ENCODE measurements around the gene NNT. TPM values are rescaled to one million over a fixed set of nuclear protein-coding genes. Genes with fewer than 3 reads are reported as not detected.

The NNT gene
- total and polyA plus RNA-seq, 2 of the 13 experiments (the other 11 are each of a cell fraction or from before 2014, with no cell fraction given), result 21.1 to 58.0 TPM

DNA sequence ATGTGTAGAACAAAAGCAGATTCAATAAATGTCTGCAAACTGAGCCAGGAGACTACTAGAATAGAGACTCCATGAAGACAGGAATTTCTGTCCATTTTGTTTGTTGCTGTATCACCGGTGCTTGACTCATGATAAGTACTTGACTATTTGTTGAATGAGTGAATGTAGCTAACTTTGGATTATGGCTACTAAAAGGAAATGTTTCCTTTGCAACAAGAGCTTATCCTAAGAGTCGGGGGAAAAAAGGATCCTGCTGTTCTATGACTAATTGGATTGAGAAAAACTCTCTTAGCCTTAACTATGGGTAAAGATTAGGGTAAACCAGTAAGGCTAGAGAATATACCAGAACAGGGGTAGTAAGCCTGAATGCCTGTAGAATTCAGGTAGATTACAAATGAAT lies 49.6 kb upstream of the NNT start:
- ChIA-PET CTCF (ENCODE audit: low intra/inter-chr PET ratio, low total read pairs) (no interaction called here), POLR2A (no interaction called here)
- no peak overlapping the region for H2AFZ ChIP-seq (ENCODE audit: low read length)
- no peaks in the 10 kb centered on the region; a peak in 1 of 5 replicates for H3K27me3 ChIP-seq (ENCODE audit: control insufficient read depth in 1 of 2, insufficient read depth in 2 of 2, low read length in 2 of 2)
- FAIRE-seq, result peak; percentile 18
- no peak overlapping the region; a peak in 1 of 6 replicates for H3K4me3 ChIP-seq (replicated peaks in 1 of 3; ENCODE audit: insufficient read depth in 1 of 3, low read depth in 2 of 3, low read length in 3 of 3)
- no TSS peak for BruUV-seq (replicated peaks)
- peak overlapping the region; percentile 28 for H3K4me2 ChIP-seq (ENCODE audit: low read depth, low read length)
- H3K27ac ChIP-seq (ENCODE audit: extremely low read length, insufficient read depth, low read length), result no peak overlapping the region
- intact Hi-C loops (cut with micrococcal nuclease; ENCODE audit: unreplicated experiment) (no loop called here), in situ Hi-C loops (cut with HindIII; ENCODE audit: extremely low pct_ligation_motif_present, low pct_unique_long_range_greater_than_20kb) (no loop called here)
- ATAC-seq, result no peak
- TF ChIP-seq, protein P1, sequence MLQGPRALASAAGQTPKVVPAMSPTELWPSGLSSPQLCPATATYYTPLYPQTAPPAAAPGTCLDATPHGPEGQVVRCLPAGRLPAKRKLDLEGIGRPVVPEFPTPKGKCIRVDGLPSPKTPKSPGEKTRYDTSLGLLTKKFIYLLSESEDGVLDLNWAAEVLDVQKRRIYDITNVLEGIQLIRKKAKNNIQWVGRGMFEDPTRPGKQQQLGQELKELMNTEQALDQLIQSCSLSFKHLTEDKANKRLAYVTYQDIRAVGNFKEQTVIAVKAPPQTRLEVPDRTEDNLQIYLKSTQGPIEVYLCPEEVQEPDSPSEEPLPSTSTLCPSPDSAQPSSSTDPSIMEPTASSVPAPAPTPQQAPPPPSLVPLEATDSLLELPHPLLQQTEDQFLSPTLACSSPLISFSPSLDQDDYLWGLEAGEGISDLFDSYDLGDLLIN (CRISPR knock-in tag; IDR thresholded peaks at IDR 0.05; ENCODE audit: borderline replicate concordance), result no peak
- TF ChIP-seq HES4 (CRISPR knock-in tag; IDR thresholded peaks at IDR 0.05; ENCODE audit: borderline replicate concordance) (no peak), KLF12 (CRISPR knock-in tag; IDR thresholded peaks at IDR 0.05; ENCODE audit: borderline replicate concordance) (no peak), MTF2 (CRISPR knock-in tag; IDR thresholded peaks at IDR 0.05; ENCODE audit: borderline replicate concordance) (no peak)
- TF ChIP-seq, protein P2, sequence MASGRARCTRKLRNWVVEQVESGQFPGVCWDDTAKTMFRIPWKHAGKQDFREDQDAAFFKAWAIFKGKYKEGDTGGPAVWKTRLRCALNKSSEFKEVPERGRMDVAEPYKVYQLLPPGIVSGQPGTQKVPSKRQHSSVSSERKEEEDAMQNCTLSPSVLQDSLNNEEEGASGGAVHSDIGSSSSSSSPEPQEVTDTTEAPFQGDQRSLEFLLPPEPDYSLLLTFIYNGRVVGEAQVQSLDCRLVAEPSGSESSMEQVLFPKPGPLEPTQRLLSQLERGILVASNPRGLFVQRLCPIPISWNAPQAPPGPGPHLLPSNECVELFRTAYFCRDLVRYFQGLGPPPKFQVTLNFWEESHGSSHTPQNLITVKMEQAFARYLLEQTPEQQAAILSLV (CRISPR knock-in tag; IDR thresholded peaks at IDR 0.05; ENCODE audit: borderline replicate concordance), result no peak
- no peak for DNase-seq (ENCODE audit: low spot score)
- WGBS (ENCODE audit: low lambda C conversion rate), result 86% methylated on average over 2 of the region's 2 CpGs
- H3K9me3 ChIP-seq (ENCODE audit: low read length), result no peaks in the 10 kb centered on the region
- peaks cover 44% of the 10 kb centered on the region for H3K4me1 ChIP-seq (ENCODE audit: insufficient read depth, low read length)
- peaks cover 11% of the 10 kb centered on the region for H4K20me1 ChIP-seq (ENCODE audit: insufficient read depth, low read length)
- peaks cover 64% of the 10 kb centered on the region for H3K79me2 ChIP-seq (ENCODE audit: insufficient read depth, low read length)
- H3K36me3 ChIP-seq (replicated peaks in 1 of 2; ENCODE audit: control insufficient read depth in 1 of 2, insufficient read depth in 2 of 2, low read length in 2 of 2), result peaks cover 10 to 54% of the 10 kb centered on the region in 2 experiments; a peak in 4 of 5 replicates
- no peak overlapping the region for H3K9ac ChIP-seq (ENCODE audit: insufficient read depth, low read depth, low read length)

DNA sequence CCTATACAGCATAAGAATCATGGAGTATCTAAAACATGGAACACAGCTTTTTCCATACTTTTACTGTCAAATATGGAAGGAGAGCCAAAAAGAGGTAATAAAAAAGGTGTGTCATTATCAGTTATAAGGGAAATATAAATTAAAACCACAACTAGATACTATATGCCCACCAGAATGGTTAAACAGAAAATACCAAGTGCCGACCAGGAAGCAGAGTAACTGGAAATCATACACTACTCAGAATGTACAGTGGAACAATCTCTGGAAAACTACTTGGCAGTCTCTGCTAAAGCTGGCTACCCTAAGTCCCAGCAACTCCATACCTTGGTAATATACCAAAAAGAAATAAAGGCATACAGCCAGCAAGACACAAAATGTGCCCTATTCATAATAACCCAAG lies 48.5 kb upstream of the NNT start:
- H3K9ac ChIP-seq (ENCODE audit: insufficient read depth, low read depth, low read length), result peak overlapping the region; percentile 93; the same call in 1 of the 2 replicates
- peak overlapping the region in 2 of 3 experiments; percentile 84 to 90; a peak in 1 of 6 replicates for H3K4me3 ChIP-seq (replicated peaks in 1 of 3; ENCODE audit: insufficient read depth in 1 of 3, low read depth in 2 of 3, low read length in 3 of 3)
- CTCF ChIA-PET (ENCODE audit: low intra/inter-chr PET ratio, low total read pairs), result no interaction called here
- in situ Hi-C loops (cut with HindIII; ENCODE audit: extremely low pct_ligation_motif_present, low pct_unique_long_range_greater_than_20kb), result no loop called here
- H3K79me2 ChIP-seq (ENCODE audit: insufficient read depth, low read length), result peaks cover 64% of the 10 kb centered on the region
- POLR2A ChIA-PET, result interaction anchor here (1.3 to 2.8 kb wide), 3 partner anchors 39 to 434 kb away, joined by 4 to 16 read pairs (median 5); partner anchors contain the start of genes C5orf34, TMEM267 and ZNF131
- no peaks in the 10 kb centered on the region; a peak in 1 of 5 replicates for H3K27me3 ChIP-seq (ENCODE audit: control insufficient read depth in 1 of 2, insufficient read depth in 2 of 2, low read length in 2 of 2)
- no TSS peak for BruUV-seq (replicated peaks)
- intact Hi-C loops (cut with micrococcal nuclease; ENCODE audit: unreplicated experiment), result no loop called here
- no peak for DNase-seq (ENCODE audit: low spot score)
- 89% methylated on average over 1 of the region's 1 CpG for WGBS (ENCODE audit: low lambda C conversion rate)
- no peak overlapping the region for H3K27ac ChIP-seq (ENCODE audit: extremely low read length, insufficient read depth, low read length)
- H3K4me2 ChIP-seq (ENCODE audit: low read depth, low read length), result peak overlapping the region; percentile 77
- no peak for ATAC-seq
- peaks cover 44% of the 10 kb centered on the region for H3K4me1 ChIP-seq (ENCODE audit: insufficient read depth, low read length)
- no peaks in the 10 kb centered on the region for H3K9me3 ChIP-seq (ENCODE audit: low read length)
- peaks cover 8 to 49% of the 10 kb centered on the region in 2 experiments; a peak in 4 of 5 replicates for H3K36me3 ChIP-seq (replicated peaks in 1 of 2; ENCODE audit: control insufficient read depth in 1 of 2, insufficient read depth in 2 of 2, low read length in 2 of 2)
- peaks cover 11% of the 10 kb centered on the region for H4K20me1 ChIP-seq (ENCODE audit: insufficient read depth, low read length)
- no peak overlapping the region for H2AFZ ChIP-seq (ENCODE audit: low read length)
- no peak for FAIRE-seq
- TF ChIP-seq MBD4 (IDR thresholded peaks at IDR 0.05; ENCODE audit: borderline replicate concordance, low read length), result 0 out of 2 replicates have a peak, but pooled peaks have one; percentile 27
- peak; percentile 95 for TF ChIP-seq ZNF7 (CRISPR knock-in tag; IDR thresholded peaks at IDR 0.05)
- no peak for TF ChIP-seq RBM39 (IDR thresholded peaks at IDR 0.05; ENCODE audit: low read depth, low read length, poor library complexity, severe bottlenecking)
- no peak for TF ChIP-seq ZNF577 (CRISPR knock-in tag; IDR thresholded peaks at IDR 0.05; ENCODE audit: borderline replicate concordance, low read depth)
- TF ChIP-seq CREB1 (IDR thresholded peaks at IDR 0.05), result no peak
- no peak for TF ChIP-seq CREB1 (CRISPR knock-in tag; IDR thresholded peaks at IDR 0.05)

Measured in HepG2 (cell line).